SU-DHL-6 (cell line): ENCODE measurements around the gene OXSR1.

Experiments
- H2AFZ ChIP-seq: fragments of 200-600 bp; sonication (generic); 2 replicates; pipeline ENCODE4 v1.6.1; 2014; ENCODE audit warnings: low read depth, mild to moderate bottlenecking, moderate library complexity, mixed read lengths, antibody characterized with exemption, low read length; ENCODE audit not compliant: severe bottlenecking
- H3F3A ChIP-seq: fragments of 200-600 bp; shearing (Covaris generic); 2 replicates; pipeline ENCODE4 v1.6.0; 2016; ENCODE audit warnings: antibody characterized with exemption, mild to moderate bottlenecking; ENCODE audit not compliant: insufficient read depth
- H3K27ac ChIP-seq: fragments of 200-600 bp; sonication (generic); 2 replicates; pipeline ENCODE4 v1.5.1; 2016; ENCODE audit warnings: low read depth, mild to moderate bottlenecking, low read length, moderate library complexity, mixed read lengths
- H3K27me3 ChIP-seq: fragments of 200-600 bp; sonication (generic), shearing (Covaris generic); 2 replicates; pipeline ENCODE4 v1.6.0; 2014; ENCODE audit warnings: mild to moderate bottlenecking, low read length
- H3K36me3 ChIP-seq: fragments of 200-600 bp; sonication (generic); 2 replicates; pipeline ENCODE4 v1.6.1; 2014; ENCODE audit warnings: mild to moderate bottlenecking, low read length, mixed read lengths
- H3K4me2 ChIP-seq: fragments of 300-600, 200-600 bp; shearing (Covaris generic), sonication (generic); 2 replicates; pipeline ENCODE4 v1.6.0; 2014; ENCODE audit warnings: low read length, low read depth, mild to moderate bottlenecking; ENCODE audit not compliant: poor library complexity, severe bottlenecking
- H3K4me3 ChIP-seq: fragments of 200-600 bp; sonication (generic); 2 replicates; pipeline ENCODE4 v1.5.1; 2014; ENCODE audit warnings: antibody characterized with exemption, low read length, mild to moderate bottlenecking, mixed read lengths; ENCODE audit not compliant: insufficient read depth, poor library complexity, severe bottlenecking
- H3K79me2 ChIP-seq: fragments of 200-600 bp; sonication (generic); 2 replicates; pipeline ENCODE4 v1.6.1; 2014; ENCODE audit warnings: mild to moderate bottlenecking, low read length, moderate library complexity; ENCODE audit not compliant: insufficient read depth
- H3K9ac ChIP-seq: fragments of 200-600 bp; sonication (generic); 2 replicates; pipeline ENCODE4 v1.7.0; 2014; ENCODE audit warnings: mild to moderate bottlenecking, low read length
- H3K9me2 ChIP-seq: fragments of 200-600 bp; sonication (generic); replicated peaks from 2 replicates; pipeline ENCODE4 v1.6.1; 2014; ENCODE audit warnings: low read length; ENCODE audit not compliant: insufficient read depth
- H3K9me3 ChIP-seq: fragments of 200-600 bp; sonication (generic); 2 replicates; pipeline ENCODE4 v1.6.1; 2014; ENCODE audit warnings: low read length, mixed read lengths; ENCODE audit not compliant: insufficient read depth
- H4K20me1 ChIP-seq: fragments of 200-600 bp; sonication (generic); 2 replicates; pipeline ENCODE4 v1.6.1; 2014; ENCODE audit warnings: low read depth, mild to moderate bottlenecking, antibody characterized with exemption, low read length, moderate library complexity, mixed read lengths
- EZH2phosphoT487 ChIP-seq: fragments of 200-600 bp; sonication (generic), shearing (Covaris generic); conservative IDR thresholded peaks from 2 replicates; pipeline ENCODE4 v1.6.1; 2018; ENCODE audit warnings: mild to moderate bottlenecking, antibody characterized with exemption, low read length, moderate library complexity, mixed read lengths
- TF ChIP-seq, protein P1 (sequence below): fragments of 200-600 bp; sonication (generic); IDR thresholded peaks from one replicate; pipeline ENCODE4 v1.5.1; 2017; ENCODE audit warnings: antibody characterized with exemption, mild to moderate bottlenecking, low read length, moderate library complexity; ENCODE audit not compliant: insufficient read depth, poor library complexity, severe bottlenecking

Gene OXSR1

DNA sequence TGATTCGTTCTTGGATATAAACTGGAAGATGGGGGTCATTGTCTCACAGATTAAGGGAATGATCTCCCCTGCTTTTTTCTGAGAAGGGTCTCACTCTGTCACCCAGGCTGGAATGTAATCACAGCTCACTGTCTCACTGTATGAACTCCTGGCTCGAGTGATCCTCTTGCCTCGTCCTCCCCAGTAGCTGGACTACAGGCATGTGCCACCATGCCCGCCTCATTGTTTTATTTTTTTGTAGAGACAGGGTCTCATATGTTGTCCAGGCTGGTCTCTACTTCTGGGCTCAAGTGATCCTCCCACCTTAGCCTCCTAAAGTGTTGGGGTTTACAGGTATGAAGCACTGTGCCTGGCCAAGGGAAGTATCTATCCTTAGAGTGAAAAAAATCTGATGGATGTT, 5.4 kb downstream of the OXSR1 start:
- H3K4me2 ChIP-seq: no peak overlapping the region
- no peaks in the 10 kb centered on the region for H3K9me3 ChIP-seq
- H2AFZ ChIP-seq: no peak overlapping the region
- H3K27me3 ChIP-seq: no peaks in the 10 kb centered on the region
- no peak overlapping the region for H3K27ac ChIP-seq
- no peaks in the 10 kb centered on the region for H3K9me2 ChIP-seq
- H3K79me2 ChIP-seq: peaks cover 100% of the 10 kb centered on the region
- TF ChIP-seq, protein P1, sequence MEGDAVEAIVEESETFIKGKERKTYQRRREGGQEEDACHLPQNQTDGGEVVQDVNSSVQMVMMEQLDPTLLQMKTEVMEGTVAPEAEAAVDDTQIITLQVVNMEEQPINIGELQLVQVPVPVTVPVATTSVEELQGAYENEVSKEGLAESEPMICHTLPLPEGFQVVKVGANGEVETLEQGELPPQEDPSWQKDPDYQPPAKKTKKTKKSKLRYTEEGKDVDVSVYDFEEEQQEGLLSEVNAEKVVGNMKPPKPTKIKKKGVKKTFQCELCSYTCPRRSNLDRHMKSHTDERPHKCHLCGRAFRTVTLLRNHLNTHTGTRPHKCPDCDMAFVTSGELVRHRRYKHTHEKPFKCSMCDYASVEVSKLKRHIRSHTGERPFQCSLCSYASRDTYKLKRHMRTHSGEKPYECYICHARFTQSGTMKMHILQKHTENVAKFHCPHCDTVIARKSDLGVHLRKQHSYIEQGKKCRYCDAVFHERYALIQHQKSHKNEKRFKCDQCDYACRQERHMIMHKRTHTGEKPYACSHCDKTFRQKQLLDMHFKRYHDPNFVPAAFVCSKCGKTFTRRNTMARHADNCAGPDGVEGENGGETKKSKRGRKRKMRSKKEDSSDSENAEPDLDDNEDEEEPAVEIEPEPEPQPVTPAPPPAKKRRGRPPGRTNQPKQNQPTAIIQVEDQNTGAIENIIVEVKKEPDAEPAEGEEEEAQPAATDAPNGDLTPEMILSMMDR: no peak
- no peak for TF ChIP-seq EZH2phosphoT487
- H3F3A ChIP-seq: peaks cover 3% of the 10 kb centered on the region; the same call in 1 of the 2 replicates
- H3K9ac ChIP-seq: no peak overlapping the region
- peaks cover 29% of the 10 kb centered on the region for H4K20me1 ChIP-seq
- H3K36me3 ChIP-seq: no peaks in the 10 kb centered on the region
- no peak overlapping the region for H3K4me3 ChIP-seq

DNA sequence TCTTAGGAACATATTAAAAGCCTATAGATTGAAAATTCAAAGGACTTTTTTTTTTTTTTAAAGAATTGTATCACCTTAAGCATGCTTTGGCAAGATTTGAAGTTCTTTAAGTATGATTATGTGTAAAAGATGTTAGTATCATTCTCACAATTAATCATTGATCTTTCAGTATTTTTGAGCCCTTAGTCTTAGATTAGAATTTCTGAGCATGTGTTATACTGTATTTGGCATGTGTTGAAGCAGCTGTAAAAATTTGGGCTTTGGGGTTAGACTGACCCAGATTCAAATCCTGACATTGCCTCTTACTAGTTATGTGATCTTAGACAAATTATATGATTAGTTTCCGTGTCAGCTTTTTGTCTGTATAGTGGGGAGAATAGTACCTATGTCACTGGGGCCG, 6.3 kb downstream of the OXSR1 start:
- no peak overlapping the region for H3K4me3 ChIP-seq
- TF ChIP-seq, protein P1: no peak
- no peak for TF ChIP-seq EZH2phosphoT487
- no peak overlapping the region for H2AFZ ChIP-seq
- H3K9me3 ChIP-seq: no peaks in the 10 kb centered on the region
- peaks cover 100% of the 10 kb centered on the region for H3K79me2 ChIP-seq
- H3K9ac ChIP-seq: no peak overlapping the region
- no peaks in the 10 kb centered on the region for H3K27me3 ChIP-seq
- H3F3A ChIP-seq: peaks cover 3% of the 10 kb centered on the region; the same call in 1 of the 2 replicates
- H3K27ac ChIP-seq: no peak overlapping the region
- peaks cover 36% of the 10 kb centered on the region for H4K20me1 ChIP-seq
- no peaks in the 10 kb centered on the region for H3K36me3 ChIP-seq
- no peaks in the 10 kb centered on the region for H3K9me2 ChIP-seq
- no peak overlapping the region for H3K4me2 ChIP-seq

DNA sequence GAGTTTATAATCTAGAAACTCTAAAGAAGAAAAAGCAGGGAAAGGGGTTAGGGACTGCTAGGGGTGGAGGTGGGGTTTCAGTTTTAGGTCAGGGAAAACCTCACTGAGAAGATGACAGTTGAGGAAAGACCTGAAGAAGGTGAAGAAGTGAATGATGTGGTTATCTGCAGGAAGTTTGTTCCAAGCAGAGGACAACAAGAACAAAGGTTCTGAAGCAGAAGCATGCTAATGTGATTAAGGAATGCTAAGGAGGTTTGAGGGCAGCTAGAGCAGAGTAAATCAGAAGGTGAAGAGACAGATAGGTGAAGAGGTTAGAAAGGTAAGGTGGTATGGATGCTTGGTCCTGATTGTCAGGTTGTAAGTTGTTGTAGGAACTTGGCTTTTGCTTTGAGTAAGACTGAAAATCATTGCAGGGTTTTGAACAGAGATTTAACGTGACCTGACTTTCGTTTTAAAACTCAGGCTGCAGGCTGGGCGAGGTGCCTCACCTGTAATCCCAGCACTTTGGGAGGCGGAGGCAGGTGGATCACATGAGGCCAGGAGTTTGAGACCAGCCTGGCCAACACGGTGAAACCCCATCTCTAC, 8.6 kb downstream of the OXSR1 start:
- H3K9me2 ChIP-seq: no peaks in the 10 kb centered on the region
- H2AFZ ChIP-seq: no peak overlapping the region
- H3K9me3 ChIP-seq: no peaks in the 10 kb centered on the region
- H3K27ac ChIP-seq: no peak overlapping the region
- H3K4me3 ChIP-seq: no peak overlapping the region
- H3K36me3 ChIP-seq: no peaks in the 10 kb centered on the region
- no peaks in the 10 kb centered on the region for H3K27me3 ChIP-seq
- no peaks in the 10 kb centered on the region for H3F3A ChIP-seq
- H3K79me2 ChIP-seq: peaks cover 97% of the 10 kb centered on the region
- H3K4me2 ChIP-seq: no peak overlapping the region
- H3K9ac ChIP-seq: no peak overlapping the region
- H4K20me1 ChIP-seq: peaks cover 31% of the 10 kb centered on the region
- no peak for TF ChIP-seq EZH2phosphoT487
- TF ChIP-seq, protein P1: no peak
